Trophoblast cell (in vitro differentiated cells and primary cell): ENCODE data around the gene MED26.
A peak's percentile ranks its signal among the peaks of the same experiment; 100 is the strongest.

Source experiments
- DNase-seq, 2 donors: peaks; one replicate each; pipeline ENCODE4 v3.0.0-alpha.2; 2016
- H2AFZ ChIP-seq: 2 replicates; pipeline ENCODE4 v1.6.1; 2013; ENCODE audit warnings: low read length, moderate library complexity, mild to moderate bottlenecking; ENCODE audit not compliant: insufficient read depth, poor library complexity
- H2AK5ac ChIP-seq: 2 replicates; pipeline ENCODE4 v1.6.1; 2013; ENCODE audit warnings: mild to moderate bottlenecking, low read length
- H2BK120ac ChIP-seq: 2 replicates; pipeline ENCODE4 v1.6.1; 2013; ENCODE audit warnings: low read length, mild to moderate bottlenecking, moderate library complexity; ENCODE audit not compliant: insufficient read depth, poor library complexity
- H2BK12ac ChIP-seq: 2 replicates; pipeline ENCODE4 v1.6.1; 2013; ENCODE audit warnings: mild to moderate bottlenecking, low read length, moderate library complexity
- H2BK5ac ChIP-seq: 2 replicates; pipeline ENCODE4 v1.6.1; 2013; ENCODE audit warnings: low read length, low read depth, moderate library complexity, mild to moderate bottlenecking; ENCODE audit not compliant: poor library complexity
- H3K14ac ChIP-seq: 2 replicates; pipeline ENCODE4 v1.6.1; 2013; ENCODE audit warnings: mild to moderate bottlenecking, low read length
- H3K18ac ChIP-seq: 2 replicates; pipeline ENCODE4 v1.6.1; 2013; ENCODE audit warnings: mild to moderate bottlenecking, low read length
- H3K23ac ChIP-seq: 2 replicates; pipeline ENCODE4 v1.6.1; 2013; ENCODE audit warnings: low read length
- H3K27ac ChIP-seq: 2 replicates; pipeline ENCODE4 v1.5.1; 2013; ENCODE audit warnings: low read depth, mild to moderate bottlenecking, inconsistent platforms, low read length, moderate library complexity
- H3K27me3 ChIP-seq: 2 replicates; pipeline ENCODE4 v1.6.1; 2013; ENCODE audit warnings: inconsistent platforms, mild to moderate bottlenecking, low read length, moderate library complexity; ENCODE audit not compliant: insufficient read depth
- H3K36me3 ChIP-seq, 2 experiments: 1 replicate in 1 of 2; 2 replicates in 1 of 2; pipeline ENCODE4 v1.6.1; 2013; ENCODE audit warnings: low read length in 2 of 2, mild to moderate bottlenecking in 2 of 2, moderate library complexity in 1 of 2; ENCODE audit not compliant: insufficient read depth in 2 of 2, control insufficient read depth in 1 of 2
- H3K4ac ChIP-seq: 2 replicates; pipeline ENCODE4 v1.6.1; 2013; ENCODE audit warnings: low read depth, mild to moderate bottlenecking, low read length, moderate library complexity
- H3K4me1 ChIP-seq, 2 experiments: 1 replicate in 1 of 2; 2 replicates in 1 of 2; pipeline ENCODE4 v1.6.1; 2013; ENCODE audit warnings: low read length in 2 of 2, mild to moderate bottlenecking in 2 of 2, moderate library complexity in 1 of 2; ENCODE audit not compliant: insufficient read depth in 2 of 2, control insufficient read depth in 1 of 2
- H3K4me2 ChIP-seq: 2 replicates; pipeline ENCODE4 v1.6.1; 2013; ENCODE audit warnings: inconsistent platforms, mild to moderate bottlenecking, low read length, moderate library complexity
- H3K4me3 ChIP-seq: 2 replicates; pipeline ENCODE4 v1.5.1; 2013; ENCODE audit warnings: mild to moderate bottlenecking, low read depth, low read length, inconsistent platforms
- H3K79me1 ChIP-seq: one replicate; pipeline ENCODE4 v1.6.1; 2013; ENCODE audit warnings: low read length
- H3K79me2 ChIP-seq: 2 replicates; pipeline ENCODE4 v1.6.1; 2013; ENCODE audit warnings: low read length, mild to moderate bottlenecking; ENCODE audit not compliant: control insufficient read depth, insufficient read depth, poor library complexity
- H3K9ac ChIP-seq: 2 replicates; pipeline ENCODE4 v1.6.1; 2013; ENCODE audit warnings: mild to moderate bottlenecking, low read length
- H3K9me3 ChIP-seq: 2 replicates; pipeline ENCODE4 v1.6.1; 2013; ENCODE audit warnings: low read depth, mild to moderate bottlenecking, control low read depth, inconsistent platforms, low read length; ENCODE audit not compliant: insufficient read depth
- H4K12ac ChIP-seq: 2 replicates; pipeline ENCODE4 v1.6.1; 2013; ENCODE audit warnings: low read depth, mild to moderate bottlenecking, low read length, moderate library complexity
- H4K8ac ChIP-seq: 2 replicates; pipeline ENCODE4 v1.6.1; 2013; ENCODE audit warnings: low read depth, mild to moderate bottlenecking, low read length, moderate library complexity
- H4K91ac ChIP-seq: one replicate; pipeline ENCODE4 v1.6.1; 2013; ENCODE audit warnings: low read depth, mild to moderate bottlenecking, low read length, moderate library complexity
- WGBS: extraction: QIAGEN DNeasy Blood & Tissue Kit; methylation state at CpG from one replicate; pipeline ENCODE4 v1.1.7; 2013; ENCODE audit warnings: missing lambda C conversion rate; ENCODE audit not compliant: insufficient read length, insufficient coverage; ENCODE audit errors: extremely low coverage; 5-methylcytosine and 5-hydroxymethylcytosine counted together

Gene MED26

GRCh38 chr19:16588824-16589577 lies 39.0 kb downstream of the MED26 start:
- peak overlapping the region; percentile 66 for H3K4ac ChIP-seq
- H3K27ac ChIP-seq = no peak overlapping the region
- H3K9me3 ChIP-seq = no peaks in the 10 kb centered on the region
- H4K91ac ChIP-seq = no peak overlapping the region
- H3K4me2 ChIP-seq = no peak overlapping the region
- DNase-seq = no peak
- peaks cover 38 to 45% of the 10 kb centered on the region in 2 experiments for H3K4me1 ChIP-seq
- H3K27me3 ChIP-seq = no peaks in the 10 kb centered on the region
- H3K79me2 ChIP-seq = peaks cover 15% of the 10 kb centered on the region
- peak overlapping the region; percentile 17 for H3K18ac ChIP-seq
- H2AK5ac ChIP-seq = no peak overlapping the region
- no peak overlapping the region for H3K14ac ChIP-seq
- no CpG with 5 or more reads among the region's 11 CpGs for WGBS
- no peak overlapping the region for H4K12ac ChIP-seq
- no peaks in the 10 kb centered on the region for H3K79me1 ChIP-seq
- H2AFZ ChIP-seq = peak overlapping the region; percentile 40
- no peak overlapping the region for H2BK120ac ChIP-seq
- no peak overlapping the region for H2BK12ac ChIP-seq
- no peak overlapping the region for H3K4me3 ChIP-seq
- H2BK5ac ChIP-seq = no peak overlapping the region
- no peaks in the 10 kb centered on the region for H3K36me3 ChIP-seq
- no peak overlapping the region for H3K9ac ChIP-seq
- no peak overlapping the region for H3K23ac ChIP-seq
- H4K8ac ChIP-seq = no peak overlapping the region

GRCh38 chr19:16587833-16588823 lies 39.9 kb downstream of the MED26 start:
- peaks cover 15% of the 10 kb centered on the region for H3K79me2 ChIP-seq
- H3K27me3 ChIP-seq = no peaks in the 10 kb centered on the region
- H2BK120ac ChIP-seq = no peak overlapping the region
- H3K18ac ChIP-seq = no peak overlapping the region
- no peaks in the 10 kb centered on the region for H3K9me3 ChIP-seq
- H3K14ac ChIP-seq = no peak overlapping the region
- H3K23ac ChIP-seq = no peak overlapping the region
- no peak overlapping the region for H2BK12ac ChIP-seq
- peaks cover 44 to 50% of the 10 kb centered on the region in 2 experiments for H3K4me1 ChIP-seq
- no peak overlapping the region for H4K12ac ChIP-seq
- H3K36me3 ChIP-seq = no peaks in the 10 kb centered on the region
- H4K91ac ChIP-seq = no peak overlapping the region
- no peaks in the 10 kb centered on the region for H3K79me1 ChIP-seq
- no peak overlapping the region for H4K8ac ChIP-seq
- H3K4me3 ChIP-seq = no peak overlapping the region
- H3K9ac ChIP-seq = no peak overlapping the region
- WGBS = no CpG with 5 or more reads among the region's 26 CpGs
- H2BK5ac ChIP-seq = no peak overlapping the region
- peak in 1 of 2 donors; percentile 50 for DNase-seq
- peak overlapping the region; percentile 17 for H2AFZ ChIP-seq
- peak overlapping the region; percentile 40 for H3K4ac ChIP-seq
- no peak overlapping the region for H3K27ac ChIP-seq
- H2AK5ac ChIP-seq = no peak overlapping the region
- H3K4me2 ChIP-seq = no peak overlapping the region

DNA sequence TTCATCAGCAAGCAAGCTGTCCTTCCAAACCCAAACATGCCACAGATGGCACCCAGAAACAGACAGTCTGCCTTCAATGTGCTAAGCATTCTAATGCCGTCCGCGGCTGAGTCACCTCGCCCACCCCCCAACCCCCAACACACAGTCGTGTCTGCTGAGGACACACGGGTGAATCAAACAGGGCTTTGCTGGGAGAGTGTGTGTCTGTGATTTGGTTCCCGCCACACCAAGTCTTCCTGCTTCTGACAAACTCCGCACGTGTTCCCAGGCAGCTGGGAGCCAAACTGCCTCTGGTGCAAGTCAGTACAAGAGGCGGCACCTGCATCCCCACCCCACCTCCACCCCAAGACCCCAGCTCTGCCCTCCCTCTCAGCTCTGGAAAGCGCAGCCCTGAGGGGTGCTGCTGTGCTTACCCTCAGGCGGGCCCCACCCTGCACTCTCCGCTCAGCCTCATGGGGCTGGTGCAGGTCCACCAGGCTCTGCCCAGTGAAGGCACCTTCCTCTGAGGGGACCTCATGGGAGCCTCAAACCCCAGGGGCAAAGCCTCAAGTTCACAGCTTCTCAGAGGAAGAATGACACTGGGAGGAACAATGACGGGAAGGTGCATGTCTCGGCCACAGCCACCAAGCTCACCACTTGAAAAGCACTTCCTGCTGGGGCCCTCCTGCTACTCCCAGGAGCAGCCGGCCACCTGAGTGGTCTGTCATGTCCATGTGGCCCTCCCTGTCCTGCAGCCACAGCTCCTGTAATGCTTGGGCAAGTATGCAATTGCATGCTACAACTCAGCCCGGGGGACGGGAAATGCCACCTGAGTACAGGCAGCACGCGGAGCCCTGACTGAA lies 40.8 kb downstream of the MED26 start:
- WGBS = no CpG with 5 or more reads among the region's 20 CpGs
- no peak overlapping the region for H3K9ac ChIP-seq
- peak in 1 of 2 donors; percentile 25 for DNase-seq

DNA sequence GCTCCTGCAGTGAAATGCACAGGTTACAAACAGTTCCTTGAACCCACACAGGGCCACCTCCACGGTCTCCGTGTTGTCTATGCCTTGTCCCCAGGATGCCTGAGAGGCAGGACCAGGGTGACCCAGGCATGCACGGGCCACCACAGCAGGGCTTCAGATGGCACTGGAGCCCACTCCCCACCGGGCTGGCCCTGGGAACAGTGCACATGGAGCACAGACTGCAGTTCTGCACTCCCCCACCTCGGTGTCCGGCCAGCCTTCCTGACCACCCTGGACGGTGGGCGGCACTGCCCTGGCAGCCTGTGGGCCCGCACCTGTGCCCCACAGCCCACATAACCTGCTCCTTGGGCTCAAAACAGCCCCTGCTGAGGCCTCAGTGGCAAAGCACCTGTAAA lies 41.5 kb downstream of the MED26 start:
- no CpG with 5 or more reads among the region's 9 CpGs for whole genome bisulfite sequencing
- Histone ChIP-seq H3K27ac (no peak overlapping the region), H3K79me1 (peaks cover 2% of the 10 kb centered on the region), H2BK12ac (no peak overlapping the region), H2BK120ac (no peak overlapping the region), H3K4me1 (peaks cover 56 to 57% of the 10 kb centered on the region in 2 experiments), H4K12ac (no peak overlapping the region), H3K14ac (no peak overlapping the region), H3K36me3 (no peaks in the 10 kb centered on the region), H3K4me3 (no peak overlapping the region), H2AK5ac (no peak overlapping the region), H3K18ac (peak overlapping the region; percentile 56), H3K4me2 (no peak overlapping the region), H4K91ac (no peak overlapping the region), H2BK5ac (no peak overlapping the region), H3K9me3 (peaks cover 2% of the 10 kb centered on the region), H3K79me2 (peaks cover 17% of the 10 kb centered on the region), H3K9ac (no peak overlapping the region), H3K4ac (peak overlapping the region; percentile 44), H4K8ac (no peak overlapping the region), H3K27me3 (no peaks in the 10 kb centered on the region), H3K23ac (no peak overlapping the region), H2AFZ (peak overlapping the region; percentile 13)
- DNase-seq = no peak

More for the DNA sequence above, 40.8 kb downstream of the MED26 start:
- H3K14ac ChIP-seq = no peak overlapping the region
- no peak overlapping the region for H3K27ac ChIP-seq
- no peaks in the 10 kb centered on the region for H3K9me3 ChIP-seq
- H4K8ac ChIP-seq = no peak overlapping the region
- peak overlapping the region; percentile 58 for H3K4ac ChIP-seq
- no peak overlapping the region for H2BK12ac ChIP-seq
- no peaks in the 10 kb centered on the region for H3K79me1 ChIP-seq
- peaks cover 50 to 51% of the 10 kb centered on the region in 2 experiments for H3K4me1 ChIP-seq
- H4K91ac ChIP-seq = no peak overlapping the region
- peaks cover 17% of the 10 kb centered on the region for H3K79me2 ChIP-seq
- no peak overlapping the region for H4K12ac ChIP-seq
- no peak overlapping the region for H3K4me2 ChIP-seq
- no peak overlapping the region for H2BK5ac ChIP-seq
- H3K18ac ChIP-seq = no peak overlapping the region
- H2AFZ ChIP-seq = peak overlapping the region; percentile 37
- H3K36me3 ChIP-seq = no peaks in the 10 kb centered on the region
- H3K23ac ChIP-seq = no peak overlapping the region
- no peaks in the 10 kb centered on the region for H3K27me3 ChIP-seq
- H3K4me3 ChIP-seq = no peak overlapping the region
- no peak overlapping the region for H2BK120ac ChIP-seq
- no peak overlapping the region for H2AK5ac ChIP-seq
